Natural killer cell treated with Interleukin-12 subunit alpha and Interleukin-12 subunit beta and Interleukin-15 and Interleukin-18, amount 100 ng/mL, for 72 hours (primary cell): ENCODE measurements around the gene DNAH6. TPM values are rescaled to one million over a fixed set of nuclear protein-coding genes. Genes with fewer than 3 reads are reported as not detected.

Experiments used
- ATAC-seq, 2 donors: fragments of 150-1000 bp; cut with Tn5 transposase in 1 of 2; sonication (Bioruptor Pico), chemical (Tn5 transposase) in 1 of 2; 2 replicates each; pipeline ENCODE4 v1.10.0; 2021
- DNase-seq: peaks from one replicate; pipeline ENCODE4 v3.0.0; 2022; ENCODE audit warnings: low spot score
- H3K27ac Mint-ChIP-seq, 2 donors: 1 replicate in 1 of 2; 2 replicates in 1 of 2; pipeline ENCODE4 v1.8.0; 2022; ENCODE audit warnings: mixed read lengths in 2 of 2, mild to moderate bottlenecking in 1 of 2, moderate library complexity in 1 of 2
- H3K27me3 Mint-ChIP-seq, 2 donors: 1 replicate in 1 of 2; 2 replicates in 1 of 2; pipeline ENCODE4 v1.8.0; 2022; ENCODE audit warnings: mixed read lengths in 2 of 2
- H3K36me3 Mint-ChIP-seq: one replicate; pipeline ENCODE4 v1.8.0; 2022; ENCODE audit warnings: mixed read lengths
- H3K4me1 Mint-ChIP-seq, 2 donors: 1 replicate in 1 of 2; 2 replicates in 1 of 2; pipeline ENCODE4 v1.8.0; 2022; ENCODE audit warnings: low read depth in 2 of 2, mixed read lengths in 2 of 2, mild to moderate bottlenecking in 1 of 2
- H3K4me3 Mint-ChIP-seq: one replicate; pipeline ENCODE4 v1.8.0; 2022; ENCODE audit warnings: mixed read lengths
- H3K9me3 Mint-ChIP-seq: 2 replicates; pipeline ENCODE4 v1.8.0; 2022; ENCODE audit warnings: mixed read lengths
- total RNA-seq, 2 donors: library from RNA; stranded (reverse); gene quantifications; one replicate each; pipeline ENCODE4 v1.2.3, GENCODE V29; 2022

The DNAH6 gene
- total RNA-seq, 2 donors from 2014 or later: 0.48 to 1.0 TPM

- Mint-ChIP-seq H3K4me3 (peak overlapping the region; percentile 74), H3K27me3 (no peaks in the 10 kb centered on the region), H3K36me3 (no peaks in the 10 kb centered on the region), H3K9me3 (peaks cover 3% of the 10 kb centered on the region), H3K4me1 (peaks cover 49 to 57% of the 10 kb centered on the region in 2 donors), H3K27ac (peak overlapping the region; percentile 87 to 98)
- ATAC-seq: peak; percentile 68
- peak; percentile 61 for DNase-seq
These were observed 329.9 kb downstream of the DNAH6 start for GRCh38 chr2:84846041-84846663.

DNA sequence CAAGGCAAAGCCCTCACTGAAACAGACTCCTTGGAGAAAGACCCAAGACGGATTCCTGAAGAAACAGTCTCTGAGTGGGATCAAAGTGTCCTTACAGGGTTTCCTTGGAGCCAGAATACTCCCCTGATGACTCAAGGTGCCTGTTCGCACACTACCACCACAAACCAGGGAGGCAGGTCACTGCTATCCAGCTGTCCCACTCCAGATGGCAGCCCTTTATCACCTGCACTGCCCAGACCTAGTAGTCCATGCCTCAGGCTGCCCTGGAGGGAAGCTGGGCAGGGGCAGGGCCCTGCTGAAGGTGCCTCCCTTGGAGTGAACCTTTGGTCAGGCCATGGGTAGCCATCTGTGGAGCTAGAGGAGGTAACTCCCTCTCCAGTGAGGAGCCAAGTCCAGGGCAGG lies 330.4 kb downstream of the DNAH6 start:
- DNase-seq: peak; percentile 50
- peaks cover 3% of the 10 kb centered on the region for H3K9me3 Mint-ChIP-seq
- no peaks in the 10 kb centered on the region for H3K36me3 Mint-ChIP-seq
- H3K27ac Mint-ChIP-seq: peak overlapping the region; percentile 87 to 98
- peak overlapping the region; percentile 74 for H3K4me3 Mint-ChIP-seq
- no peaks in the 10 kb centered on the region for H3K27me3 Mint-ChIP-seq
- peaks cover 52 to 61% of the 10 kb centered on the region in 2 donors for H3K4me1 Mint-ChIP-seq
- ATAC-seq: peak; percentile 34 to 37

GRCh38 chr2:84847326-84848050 lies 331.2 kb downstream of the DNAH6 start:
- peaks cover 3% of the 10 kb centered on the region for H3K9me3 Mint-ChIP-seq
- DNase-seq (peak; percentile 28), ATAC-seq (no peak)
- H3K4me3 Mint-ChIP-seq: peak overlapping the region; percentile 74
- peak overlapping the region; percentile 87 to 98 for H3K27ac Mint-ChIP-seq
- H3K36me3 Mint-ChIP-seq: no peaks in the 10 kb centered on the region
- H3K27me3 Mint-ChIP-seq: no peaks in the 10 kb centered on the region
- peaks cover 57 to 61% of the 10 kb centered on the region in 2 donors for H3K4me1 Mint-ChIP-seq

GRCh38 chr2:84849271-84849952 lies 333.1 kb downstream of the DNAH6 start:
- ATAC-seq (peak in 1 of 2 donors; percentile 59), DNase-seq (peak; percentile 54)
- no peaks in the 10 kb centered on the region for H3K27me3 Mint-ChIP-seq
- peak overlapping the region; percentile 22 to 54 for H3K27ac Mint-ChIP-seq
- peak overlapping the region; percentile 62 for H3K4me3 Mint-ChIP-seq
- peaks cover 6% of the 10 kb centered on the region for H3K36me3 Mint-ChIP-seq
- peaks cover 51 to 52% of the 10 kb centered on the region in 2 donors for H3K4me1 Mint-ChIP-seq
- H3K9me3 Mint-ChIP-seq: peaks cover 7% of the 10 kb centered on the region

DNA sequence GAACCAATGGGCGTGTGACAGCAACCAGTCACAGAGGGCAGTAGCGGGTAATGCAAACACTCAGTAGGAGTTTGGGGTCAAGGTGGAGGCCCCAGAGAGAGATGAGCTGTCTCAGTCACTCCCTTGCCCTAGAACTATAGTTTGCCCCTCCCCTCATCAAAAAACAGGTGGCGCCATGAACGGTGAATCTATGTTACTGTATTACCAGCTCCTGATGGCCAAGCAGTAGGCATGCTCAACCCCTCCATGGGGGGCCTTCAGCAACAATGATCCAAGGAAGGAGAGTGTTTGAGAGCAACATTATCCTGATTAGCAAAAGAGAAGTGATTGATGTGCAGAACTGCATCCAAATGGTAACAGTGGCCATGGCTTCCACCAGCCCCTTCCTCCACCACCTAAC lies 334.2 kb downstream of the DNAH6 start:
- Mint-ChIP-seq H3K36me3 (peaks cover 6% of the 10 kb centered on the region), H3K27ac (peak overlapping the region in 1 of 2 donors; percentile 54)

GRCh38 chr2:84851876-84852275 lies 335.6 kb downstream of the DNAH6 start:
- H3K9me3 Mint-ChIP-seq: peaks cover 7% of the 10 kb centered on the region
- H3K4me1 Mint-ChIP-seq: peaks cover 45 to 46% of the 10 kb centered on the region in 2 donors
- H3K36me3 Mint-ChIP-seq: peaks cover 6% of the 10 kb centered on the region
- DNase-seq: no peak
- H3K4me3 Mint-ChIP-seq: no peak overlapping the region
- H3K27ac Mint-ChIP-seq: peak overlapping the region in 1 of 2 donors; percentile 64
- ATAC-seq: no peak
- H3K27me3 Mint-ChIP-seq: no peaks in the 10 kb centered on the region

More for the DNA sequence above, 334.2 kb downstream of the DNAH6 start:
- DNase-seq (no peak), ATAC-seq (no peak)
- Mint-ChIP-seq H3K4me3 (no peak overlapping the region), H3K9me3 (peaks cover 7% of the 10 kb centered on the region), H3K4me1 (peaks cover 54% of the 10 kb centered on the region in 2 donors), H3K27me3 (no peaks in the 10 kb centered on the region)

GRCh38 chr2:84854850-84855249 lies 338.6 kb downstream of the DNAH6 start:
- Mint-ChIP-seq H3K4me3 (no peak overlapping the region), H3K9me3 (peaks cover 4% of the 10 kb centered on the region), H3K4me1 (peaks cover 47 to 48% of the 10 kb centered on the region in 2 donors), H3K36me3 (peaks cover 6% of the 10 kb centered on the region), H3K27ac (peak overlapping the region in 1 of 2 donors; percentile 21), H3K27me3 (no peaks in the 10 kb centered on the region)
- ATAC-seq (no peak), DNase-seq (peak; percentile 18)

- Mint-ChIP-seq H3K36me3 (peaks cover 6% of the 10 kb centered on the region), H3K9me3 (peaks cover 4% of the 10 kb centered on the region), H3K4me1 (peaks cover 47 to 53% of the 10 kb centered on the region in 2 donors), H3K27ac (peak overlapping the region in 1 of 2 donors; percentile 65), H3K27me3 (no peaks in the 10 kb centered on the region), H3K4me3 (no peak overlapping the region)
- DNase-seq (peak; percentile 18), ATAC-seq (no peak)
These were observed 339.4 kb downstream of the DNAH6 start for GRCh38 chr2:84855731-84856130.

DNA sequence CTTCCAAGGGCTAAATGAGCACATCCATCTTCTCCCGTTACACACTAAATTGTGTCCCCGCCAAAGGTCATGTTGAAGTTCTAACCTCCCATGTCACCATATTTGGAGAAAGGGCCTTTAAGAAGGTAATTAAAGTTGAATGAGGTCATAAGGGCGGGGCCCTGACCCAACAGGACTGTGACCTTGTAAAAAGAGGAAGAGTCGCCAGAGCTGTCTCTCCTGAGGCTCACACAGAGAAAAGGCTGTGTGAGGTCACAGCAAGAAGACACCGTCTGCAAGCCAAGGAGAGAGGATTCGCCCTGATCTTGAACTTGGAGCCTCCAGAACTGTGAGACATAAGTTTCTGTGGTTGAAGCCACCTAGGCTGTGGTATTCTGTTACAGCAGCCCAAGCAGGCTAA lies 340.5 kb downstream of the DNAH6 start:
- H3K36me3 Mint-ChIP-seq: peaks cover 6% of the 10 kb centered on the region
- peak; percentile 44 for DNase-seq
- H3K4me3 Mint-ChIP-seq: peak overlapping the region; percentile 32

DNA sequence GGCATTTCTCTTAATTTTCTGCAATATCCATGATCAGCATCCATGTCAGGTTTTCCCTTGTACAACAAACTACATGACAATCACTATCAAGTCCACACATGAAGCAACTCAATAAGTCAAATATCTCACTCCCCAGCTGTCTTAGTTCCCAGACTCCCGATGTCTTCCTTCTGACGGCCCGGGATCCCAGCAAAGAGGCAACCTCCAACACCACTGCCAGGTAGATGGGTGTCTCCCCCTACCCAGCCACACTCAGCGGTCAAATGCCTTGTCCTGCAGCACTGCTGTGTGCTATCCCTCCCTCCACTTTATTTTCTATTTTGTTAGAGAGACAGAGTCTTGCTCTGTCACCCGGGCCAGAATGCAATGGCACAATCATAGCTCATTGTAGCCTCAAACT lies 341.3 kb downstream of the DNAH6 start:
- DNase-seq (peak; percentile 56), ATAC-seq (no peak)
- Mint-ChIP-seq H3K9me3 (peaks cover 4% of the 10 kb centered on the region), H3K27ac (peak overlapping the region; percentile 22 to 65), H3K36me3 (peaks cover 6% of the 10 kb centered on the region), H3K27me3 (no peaks in the 10 kb centered on the region), H3K4me1 (peaks cover 39 to 48% of the 10 kb centered on the region in 2 donors), H3K4me3 (no peak overlapping the region)

More for the DNA sequence above, 340.5 kb downstream of the DNAH6 start:
- Mint-ChIP-seq H3K27ac (peak overlapping the region; percentile 22 to 65), H3K9me3 (peaks cover 4% of the 10 kb centered on the region), H3K27me3 (no peaks in the 10 kb centered on the region), H3K4me1 (peaks cover 44 to 48% of the 10 kb centered on the region in 2 donors)
- ATAC-seq: peak; percentile 32 to 74

GRCh38 chr2:84858123-84858522 lies 341.8 kb downstream of the DNAH6 start:
- Mint-ChIP-seq H3K27ac (peak overlapping the region; percentile 22 to 65), H3K36me3 (peaks cover 3% of the 10 kb centered on the region), H3K4me3 (no peak overlapping the region), H3K9me3 (peaks cover under 1% of the 10 kb centered on the region), H3K4me1 (peaks cover 37 to 48% of the 10 kb centered on the region in 2 donors), H3K27me3 (no peaks in the 10 kb centered on the region)
- DNase-seq (peak; percentile 23), ATAC-seq (no peak)

DNA sequence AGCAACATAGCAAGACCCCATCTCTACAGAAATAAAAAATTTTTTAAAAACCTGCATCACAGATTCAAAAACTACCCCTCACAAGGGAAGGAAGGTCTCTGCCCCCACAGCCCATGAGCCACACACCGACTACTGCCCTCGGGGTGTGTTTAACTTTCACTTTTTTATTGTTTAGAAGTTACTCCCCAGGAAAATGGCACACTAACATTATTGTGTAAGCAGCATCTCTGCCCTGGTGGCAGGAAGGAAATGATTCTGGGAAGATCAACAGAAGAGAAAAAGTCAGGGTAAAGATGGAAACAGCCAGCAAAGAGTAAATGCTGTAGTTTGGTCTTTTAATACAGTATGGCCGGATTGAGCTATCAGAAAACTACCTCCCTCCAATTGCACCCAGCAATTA lies 342.6 kb downstream of the DNAH6 start:
- Mint-ChIP-seq H3K27ac (peak overlapping the region; percentile 22 to 50), H3K4me3 (peak overlapping the region; percentile 30), H3K9me3 (no peaks in the 10 kb centered on the region), H3K27me3 (no peaks in the 10 kb centered on the region), H3K36me3 (no peaks in the 10 kb centered on the region), H3K4me1 (peaks cover 37 to 48% of the 10 kb centered on the region in 2 donors)
- ATAC-seq (no peak), DNase-seq (no peak)

GRCh38 chr2:84861539-84861938 lies 345.2 kb downstream of the DNAH6 start:
- peak overlapping the region in 1 of 2 donors; percentile 16 for H3K27ac Mint-ChIP-seq
- no peaks in the 10 kb centered on the region for H3K9me3 Mint-ChIP-seq
- H3K4me1 Mint-ChIP-seq: peaks cover 35 to 45% of the 10 kb centered on the region in 2 donors
- H3K36me3 Mint-ChIP-seq: no peaks in the 10 kb centered on the region
- no peaks in the 10 kb centered on the region for H3K27me3 Mint-ChIP-seq
- H3K4me3 Mint-ChIP-seq: no peak overlapping the region
- DNase-seq (no peak), ATAC-seq (no peak)
